HG02973 (cell line): ENCODE results near the gene DELE1.

Source experiments
- ATAC-seq: cut with Tn5 transposase; IDR thresholded peaks from one replicate; pipeline ENCODE4 v1.9.1; 2021; ENCODE audit warnings: moderate library complexity; ENCODE audit not compliant: unreplicated experiment

DELE1 gene

DNA sequence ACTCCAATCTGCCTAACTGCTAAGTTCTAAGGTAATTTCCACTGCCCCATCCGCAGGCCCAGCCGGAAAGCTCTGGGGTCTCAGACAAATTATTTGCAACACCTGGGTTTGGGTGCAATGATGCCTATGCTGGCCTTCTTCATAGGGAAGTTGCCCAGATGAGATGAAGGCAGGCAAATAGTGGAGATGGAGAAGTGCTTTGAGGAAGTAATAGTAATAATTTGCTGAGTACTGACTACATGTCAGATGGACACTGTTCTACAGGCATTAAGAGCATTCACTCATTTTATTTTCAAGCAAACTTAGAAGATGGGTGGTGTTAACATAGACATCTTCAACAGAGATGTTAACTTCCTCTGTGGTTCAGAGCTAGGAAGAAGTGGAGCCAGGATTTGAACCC lies 30.5 kb downstream of the DELE1 start:
- ATAC-seq: no peak

DNA sequence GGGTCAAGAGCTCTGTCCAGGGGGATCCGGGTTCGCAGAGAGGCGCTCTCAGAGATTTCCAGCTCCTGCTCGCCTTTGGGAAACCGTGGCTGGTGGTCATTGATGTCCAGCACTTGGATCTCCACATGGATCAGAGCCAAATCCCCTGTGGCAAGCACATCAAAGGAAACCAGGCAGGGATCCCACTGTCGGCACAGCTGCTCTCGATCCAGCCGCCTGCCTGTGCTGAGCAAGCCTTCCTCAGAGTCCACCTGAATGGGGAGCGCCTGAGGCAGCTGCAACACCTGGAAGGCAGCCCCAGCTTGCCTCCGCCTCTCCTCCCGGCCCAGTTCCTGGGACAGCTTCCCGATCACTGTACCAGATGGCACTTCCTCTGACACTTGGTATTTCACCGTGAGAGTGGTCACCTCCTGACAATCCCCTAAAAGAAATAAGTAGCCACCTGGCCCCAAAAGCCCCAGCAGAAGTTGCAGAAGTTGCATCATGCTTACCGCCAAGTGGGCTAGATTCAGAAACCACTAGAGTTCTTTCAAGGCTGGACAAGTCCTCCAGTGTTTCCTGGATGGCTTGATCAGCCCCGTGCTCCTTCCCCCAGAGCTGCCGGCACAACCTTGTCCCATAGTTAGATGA lies 33.8 kb downstream of the DELE1 start:
- ATAC-seq: no peak

DNA sequence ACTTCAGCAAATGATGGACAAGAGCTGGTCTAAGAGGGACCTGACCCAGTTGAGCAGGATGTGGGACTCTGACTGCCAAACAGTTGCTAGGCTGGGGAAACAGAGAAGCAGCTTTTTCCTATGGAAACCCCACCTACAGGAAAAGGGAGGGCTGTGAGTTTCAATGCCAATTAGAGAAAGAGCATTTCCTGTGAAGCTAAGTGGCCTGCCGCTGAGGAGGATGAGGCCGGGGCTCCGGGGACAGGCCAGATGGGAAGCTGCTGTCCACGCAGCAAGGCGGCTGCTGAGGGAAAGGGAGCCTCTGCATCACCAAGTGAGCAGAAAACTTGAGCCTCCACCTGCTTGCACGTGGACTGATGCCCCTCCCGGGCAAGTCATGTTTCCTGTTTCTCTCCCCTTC lies 34.4 kb downstream of the DELE1 start, which contains the start of gene PCDH12:
Gene PCDH12 (minus strand): TSS at position 90 of the 400 bp plus-strand sequence. CDS start 351 bp downstream, outside the sequence.
- ATAC-seq: no peak

DNA sequence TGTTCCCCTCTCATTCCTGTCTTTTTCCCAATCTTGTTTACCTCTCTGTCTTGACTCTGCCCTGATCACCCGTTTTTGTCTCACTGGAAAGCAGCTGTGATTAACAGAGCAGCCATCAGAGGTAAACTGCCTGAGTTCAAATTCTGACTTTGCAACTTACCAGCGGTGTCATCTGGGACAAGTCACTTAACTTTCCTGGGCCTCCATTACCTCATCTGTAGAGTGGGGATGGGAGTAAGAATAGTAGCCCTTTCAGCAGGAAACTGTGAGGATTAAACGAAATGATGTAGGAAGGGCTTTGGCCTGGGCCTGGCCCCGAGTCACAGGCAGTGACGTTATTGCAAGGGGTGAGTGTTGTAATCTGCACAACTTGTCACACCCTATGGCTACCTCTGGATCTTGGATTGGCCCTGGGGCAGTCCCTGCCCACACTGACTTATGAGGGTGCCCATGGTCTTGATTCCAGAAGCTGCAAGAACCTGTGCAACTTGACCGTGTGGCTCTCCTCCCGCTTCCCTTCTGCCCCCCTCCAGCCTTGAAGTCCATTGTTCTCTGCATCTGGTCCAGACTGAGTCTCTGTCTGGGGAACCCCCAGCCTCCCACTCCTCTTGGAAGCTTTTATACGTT lies 35.0 kb downstream of the DELE1 start:
- ATAC-seq: no peak

GRCh38 chr5:141960018-141960417 lies 36.3 kb downstream of the DELE1 start:
- ATAC-seq: no peak

DNA sequence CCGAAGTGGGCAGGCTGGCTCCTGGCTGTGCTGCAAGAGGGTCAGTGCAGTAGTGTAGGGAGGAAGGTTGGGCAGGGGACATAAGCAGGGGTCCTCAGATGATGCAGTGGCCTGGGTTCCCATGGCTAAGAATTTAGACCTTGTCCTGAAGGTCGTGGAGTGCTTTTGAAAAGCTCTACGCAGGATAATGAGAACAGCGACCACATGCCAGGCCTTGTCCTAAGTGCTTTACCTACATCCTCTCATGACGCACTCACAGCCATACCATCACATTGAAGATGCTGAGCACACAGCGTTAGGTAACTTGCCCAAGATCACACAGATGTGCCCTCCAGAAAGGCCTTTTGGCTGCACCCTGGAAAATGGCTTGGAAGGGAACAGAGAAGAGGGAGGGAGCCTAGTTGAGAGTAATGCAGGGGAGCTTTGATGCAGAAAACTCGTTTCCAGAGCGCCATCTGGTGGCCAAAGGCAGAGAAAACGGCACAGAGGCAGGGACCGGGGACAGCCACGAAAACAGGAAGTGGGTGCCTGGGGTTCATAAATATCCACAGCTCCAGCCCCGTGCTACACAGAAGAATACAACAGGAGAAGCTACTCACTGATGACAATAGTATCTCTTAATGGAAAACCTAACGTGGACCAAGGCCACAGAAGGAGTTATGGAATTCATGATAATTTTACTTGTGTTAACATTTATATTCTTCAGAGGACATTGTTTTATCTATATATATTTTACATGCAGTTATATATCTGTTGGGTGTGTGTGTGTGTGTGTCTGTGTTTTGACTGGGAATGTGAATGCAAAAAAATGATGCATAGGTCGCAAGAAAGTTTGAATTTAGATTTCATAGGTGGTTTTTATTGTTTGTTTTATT lies 37.0 kb downstream of the DELE1 start:
- ATAC-seq: peak; percentile 90

DNA sequence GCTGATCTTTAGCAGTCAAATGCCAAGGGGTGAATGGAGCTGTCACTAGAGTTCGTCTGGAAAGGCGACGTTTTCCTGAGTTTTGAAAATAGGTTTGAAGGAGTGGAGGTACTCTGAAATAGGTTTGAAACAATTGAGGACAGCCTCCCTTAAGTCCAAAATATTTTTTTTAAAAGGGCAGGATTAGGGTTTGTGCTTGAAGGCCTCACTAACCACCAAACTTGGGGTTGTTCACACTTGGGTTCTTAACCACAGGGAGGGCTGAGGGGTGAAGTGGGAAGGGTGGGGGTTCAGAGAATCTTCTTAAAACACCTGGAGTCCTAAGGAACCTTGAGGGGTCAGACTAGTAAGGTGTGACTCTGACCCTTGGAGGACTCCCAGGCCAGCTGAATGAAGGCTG lies 37.8 kb downstream of the DELE1 start:
- ATAC-seq: no peak

DNA sequence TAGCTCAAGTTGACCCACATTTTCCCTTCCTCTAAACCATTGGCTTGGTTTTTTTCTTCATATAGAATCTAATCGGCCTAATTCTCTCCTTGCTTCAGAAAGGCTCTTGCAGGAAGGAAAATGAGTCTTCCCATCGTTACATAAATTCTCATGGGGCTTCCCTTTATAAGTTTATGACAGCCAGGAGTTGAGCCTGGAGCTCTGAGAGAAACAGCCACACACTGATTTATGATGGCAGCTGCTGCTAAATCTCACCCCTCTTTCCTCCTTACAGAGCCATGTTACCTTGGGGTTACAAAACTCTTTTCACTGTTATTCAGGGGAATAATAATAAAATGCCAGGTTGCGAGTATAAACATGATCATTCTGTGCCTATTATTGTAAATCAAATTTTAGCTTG lies 40.0 kb downstream of the DELE1 start:
- ATAC-seq: no peak

GRCh38 chr5:141965071-141965470 lies 41.4 kb downstream of the DELE1 start:
- no peak for ATAC-seq

- ATAC-seq: no peak
Measured at GRCh38 chr5:141966275-141966962, 42.7 kb downstream of the DELE1 start.

GRCh38 chr5:141966963-141967333 lies 43.3 kb downstream of the DELE1 start:
- no peak for ATAC-seq

DNA sequence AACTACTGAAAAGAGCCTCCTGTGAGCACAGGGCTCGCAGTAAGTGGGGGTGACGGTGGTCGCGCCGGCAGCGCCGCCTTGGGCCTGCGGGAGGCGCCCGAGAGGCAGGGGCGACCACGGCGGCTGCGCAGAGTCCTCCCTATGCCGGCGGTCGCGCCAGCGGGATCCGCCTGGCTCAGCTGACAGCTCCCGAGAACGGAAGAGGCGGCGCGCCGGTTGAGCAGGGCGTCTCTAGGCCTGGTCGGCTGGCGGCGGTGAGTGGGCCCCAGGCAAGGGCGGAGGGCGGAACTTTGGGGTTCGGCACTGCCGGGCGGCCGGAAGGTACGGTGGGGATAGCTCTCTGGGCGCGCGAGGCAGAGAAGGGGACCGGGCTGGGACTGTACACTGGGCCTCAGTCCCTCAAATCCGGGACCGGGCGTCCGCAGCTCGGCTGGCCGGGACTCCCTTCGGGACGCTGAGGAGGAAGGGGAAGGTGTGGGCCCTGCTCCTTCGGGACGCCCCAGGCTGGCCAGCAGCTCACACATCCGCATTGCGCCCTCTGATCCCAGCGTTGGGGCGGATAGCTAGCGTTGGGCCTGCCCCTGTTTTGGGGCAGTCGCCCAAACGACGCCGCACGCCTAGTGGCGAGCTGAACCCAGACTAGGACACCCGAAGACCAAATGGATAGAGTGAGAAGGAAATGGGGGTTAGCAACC lies 45.4 kb downstream of the DELE1 start, which contains the start of gene RNF14:
Gene RNF14 (plus strand): TSS at position 192 of the 695 bp plus-strand sequence. CDS start 4,484 bp downstream, outside the sequence.
- ATAC-seq: peak; percentile 92

DNA sequence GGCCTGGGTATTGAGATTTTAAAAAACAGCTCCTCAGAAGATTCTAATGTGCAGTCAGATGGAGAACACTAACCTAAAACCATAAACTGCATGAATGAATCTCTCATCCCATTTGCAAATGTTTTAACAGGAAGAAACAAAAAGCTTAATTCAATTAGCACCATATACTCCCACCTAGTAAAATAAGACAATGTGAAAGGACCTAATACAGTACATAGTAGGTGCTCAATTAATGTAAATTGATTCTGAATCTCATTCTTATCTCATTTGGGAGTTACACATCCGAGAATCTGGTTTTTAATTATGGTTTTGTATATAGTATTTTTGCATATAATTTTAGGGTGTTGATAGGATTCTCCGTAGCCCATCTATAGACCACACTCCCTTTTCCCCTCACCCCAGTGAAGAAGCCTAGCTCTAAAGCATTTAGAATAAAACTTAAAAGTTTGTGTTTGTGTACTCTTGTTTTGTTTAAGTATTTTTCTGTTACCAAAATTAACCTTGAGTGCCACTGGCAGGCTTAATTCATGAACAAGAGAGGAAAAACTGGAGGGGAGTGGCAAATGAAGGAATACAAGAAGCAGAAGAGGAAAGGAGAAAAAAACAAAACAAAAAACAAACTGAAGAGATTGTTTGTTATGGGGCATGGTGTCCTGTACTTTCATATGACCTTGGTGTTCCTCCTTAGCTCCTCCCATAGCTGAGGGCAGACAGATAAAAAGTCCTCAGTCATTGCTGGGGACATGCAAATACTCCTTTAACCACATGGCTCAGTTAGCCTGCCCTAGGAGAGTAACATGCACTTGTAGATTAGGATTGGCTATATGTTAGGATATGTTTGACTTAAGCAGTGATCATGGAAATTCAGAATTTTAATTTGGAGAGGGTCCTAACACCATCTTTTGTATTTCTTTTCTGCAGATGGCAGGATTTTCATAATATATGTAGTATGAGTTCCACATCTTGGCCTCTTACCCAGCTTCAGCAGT lies 46.4 kb downstream of the DELE1 start:
- peak; percentile 48 for ATAC-seq

GRCh38 chr5:141973871-141974595 lies 50.4 kb downstream of the DELE1 start:
- ATAC-seq: no peak

DNA sequence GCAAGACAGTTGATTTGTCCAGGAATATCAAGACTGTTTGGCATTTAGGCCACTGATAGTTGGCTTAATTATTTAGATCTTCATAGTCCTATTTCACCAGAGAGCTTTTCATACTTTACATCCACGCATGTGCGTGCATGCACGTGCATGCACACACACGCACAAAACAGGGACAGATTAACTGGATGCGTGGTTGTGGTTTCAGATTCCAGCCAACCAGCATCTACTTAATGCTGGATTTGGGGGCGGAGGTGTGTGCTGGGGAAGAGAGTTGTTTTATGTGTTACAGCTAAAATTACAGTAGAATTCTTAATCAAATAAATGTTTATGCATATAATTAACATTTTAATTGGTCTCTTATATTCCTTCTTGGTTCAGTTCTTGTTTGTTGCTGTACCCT lies 52.5 kb downstream of the DELE1 start:
- ATAC-seq: no peak

- no peak for ATAC-seq
Measured at GRCh38 chr5:141978389-141978788, 54.7 kb downstream of the DELE1 start.

- ATAC-seq: no peak
Measured at GRCh38 chr5:141982626-141983025, 59.0 kb downstream of the DELE1 start.

DNA sequence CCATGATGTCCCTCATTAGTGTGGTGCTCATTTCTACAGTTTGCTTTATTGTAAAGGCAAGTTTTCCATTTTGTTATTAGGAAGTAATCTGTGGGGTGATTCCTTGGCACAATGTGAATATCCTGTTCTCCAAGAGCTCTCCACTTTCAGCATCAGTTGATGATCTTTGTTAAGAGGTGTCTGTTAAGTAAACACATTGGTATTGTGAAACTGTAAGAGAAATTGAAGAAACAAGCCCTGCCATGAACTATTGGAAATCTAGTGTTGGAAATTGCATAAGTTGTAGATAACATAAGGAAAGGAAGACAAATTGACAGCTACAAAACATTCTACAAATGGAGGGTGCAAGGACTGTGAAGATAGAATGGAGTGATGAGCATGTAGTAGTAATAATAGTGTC lies 62.4 kb downstream of the DELE1 start:
- no peak for ATAC-seq

GRCh38 chr5:141989720-141990119 lies 66.0 kb downstream of the DELE1 start:
- ATAC-seq: no peak
